ENCODE results near the gene ZBTB7A. TPM values are rescaled to one million over a fixed set of nuclear protein-coding genes. Genes with fewer than 3 reads are reported as not detected.

ZBTB7A gene
- total RNA-seq, 1 donor from 2014 or later = 30.6 TPM

DNA sequence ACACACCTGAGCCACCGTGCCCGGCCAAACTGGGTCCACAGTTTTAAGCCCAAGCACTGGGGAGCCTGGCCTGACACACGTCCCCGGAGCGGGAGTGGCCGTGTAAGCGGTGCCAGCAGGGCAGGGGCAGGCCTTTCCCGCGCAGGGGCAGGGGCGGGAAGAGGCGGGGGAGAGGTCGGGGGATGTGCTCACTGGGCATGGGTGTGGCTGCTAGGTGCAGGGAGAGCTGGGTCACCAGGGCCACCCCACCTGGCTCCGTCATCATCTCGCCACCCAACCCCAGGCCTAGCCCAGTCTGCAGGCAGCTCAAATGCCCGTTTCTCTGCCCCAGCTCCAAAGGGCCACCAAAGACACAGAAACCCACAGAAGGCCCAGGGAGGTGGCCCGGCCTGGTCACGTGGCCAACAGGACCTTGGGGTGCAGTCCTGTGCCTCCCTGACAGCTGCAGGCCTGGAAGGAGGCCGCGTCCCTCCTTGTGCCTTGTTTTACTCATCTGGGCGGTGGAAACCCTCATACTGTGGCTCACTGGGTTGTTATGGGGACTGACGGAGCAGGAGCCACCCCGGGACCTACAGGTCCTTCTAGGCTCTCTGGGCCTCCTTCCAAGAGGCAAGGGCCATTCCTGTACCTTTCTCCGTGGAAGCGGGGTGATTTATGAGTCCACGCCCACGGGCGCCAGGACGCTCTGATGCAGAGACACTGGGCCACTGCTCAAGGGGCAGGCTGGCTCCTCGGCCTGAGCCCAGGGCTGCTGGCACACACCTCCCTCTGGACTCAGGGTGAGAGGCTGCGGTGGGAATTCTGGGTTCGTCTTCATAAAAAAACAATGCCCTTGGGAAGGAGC, 29.6 kb upstream of the ZBTB7A start:
- H3K27me3 ChIP-seq (ENCODE audit: low read depth) = no peaks in the 10 kb centered on the region
- H3K4me1 ChIP-seq = peaks cover 29% of the 10 kb centered on the region
- no peaks in the 10 kb centered on the region for H3K9me3 ChIP-seq (replicated peaks)
- no peak overlapping the region for H3K4me3 ChIP-seq
- no peak for DNase-seq
- TF ChIP-seq, protein P1, sequence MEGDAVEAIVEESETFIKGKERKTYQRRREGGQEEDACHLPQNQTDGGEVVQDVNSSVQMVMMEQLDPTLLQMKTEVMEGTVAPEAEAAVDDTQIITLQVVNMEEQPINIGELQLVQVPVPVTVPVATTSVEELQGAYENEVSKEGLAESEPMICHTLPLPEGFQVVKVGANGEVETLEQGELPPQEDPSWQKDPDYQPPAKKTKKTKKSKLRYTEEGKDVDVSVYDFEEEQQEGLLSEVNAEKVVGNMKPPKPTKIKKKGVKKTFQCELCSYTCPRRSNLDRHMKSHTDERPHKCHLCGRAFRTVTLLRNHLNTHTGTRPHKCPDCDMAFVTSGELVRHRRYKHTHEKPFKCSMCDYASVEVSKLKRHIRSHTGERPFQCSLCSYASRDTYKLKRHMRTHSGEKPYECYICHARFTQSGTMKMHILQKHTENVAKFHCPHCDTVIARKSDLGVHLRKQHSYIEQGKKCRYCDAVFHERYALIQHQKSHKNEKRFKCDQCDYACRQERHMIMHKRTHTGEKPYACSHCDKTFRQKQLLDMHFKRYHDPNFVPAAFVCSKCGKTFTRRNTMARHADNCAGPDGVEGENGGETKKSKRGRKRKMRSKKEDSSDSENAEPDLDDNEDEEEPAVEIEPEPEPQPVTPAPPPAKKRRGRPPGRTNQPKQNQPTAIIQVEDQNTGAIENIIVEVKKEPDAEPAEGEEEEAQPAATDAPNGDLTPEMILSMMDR (IDR thresholded peaks at IDR 0.05; ENCODE audit: borderline replicate concordance) = no peak
- peak overlapping the region; percentile 85 for H3K27ac ChIP-seq (replicated peaks)
- intact Hi-C loops (cut with micrococcal nuclease) = no loop called here
- peaks cover 76% of the 10 kb centered on the region for H3K36me3 ChIP-seq

GRCh38 chr19:4095488-4095844, 28.8 kb upstream of the ZBTB7A start:
- DNase-seq = no peak
- Histone ChIP-seq H3K4me3 (no peak overlapping the region), H3K36me3 (peaks cover 75% of the 10 kb centered on the region), H3K4me1 (peaks cover 29% of the 10 kb centered on the region), H3K9me3 (replicated peaks) (no peaks in the 10 kb centered on the region), H3K27ac (replicated peaks) (no peak overlapping the region), H3K27me3 (ENCODE audit: low read depth) (no peaks in the 10 kb centered on the region)
- intact Hi-C loops (cut with micrococcal nuclease) = no loop called here
- TF ChIP-seq, protein P1 (IDR thresholded peaks at IDR 0.05; ENCODE audit: borderline replicate concordance) = no peak

GRCh38 chr19:4094761-4095487, 28.2 kb upstream of the ZBTB7A start:
- Histone ChIP-seq H3K27ac (replicated peaks) (no peak overlapping the region), H3K36me3 (peaks cover 75% of the 10 kb centered on the region), H3K4me3 (no peak overlapping the region), H3K27me3 (ENCODE audit: low read depth) (no peaks in the 10 kb centered on the region), H3K4me1 (peaks cover 29% of the 10 kb centered on the region), H3K9me3 (replicated peaks) (no peaks in the 10 kb centered on the region)
- TF ChIP-seq, protein P1 (IDR thresholded peaks at IDR 0.05; ENCODE audit: borderline replicate concordance) = no peak
- DNase-seq = no peak
- intact Hi-C loops (cut with micrococcal nuclease) = no loop called here

GRCh38 chr19:4094291-4094690, 27.6 kb upstream of the ZBTB7A start:
- peaks cover 28% of the 10 kb centered on the region for H3K4me1 ChIP-seq
- no peak overlapping the region for H3K27ac ChIP-seq (replicated peaks)
- TF ChIP-seq, protein P1 (IDR thresholded peaks at IDR 0.05; ENCODE audit: borderline replicate concordance) = no peak
- H3K27me3 ChIP-seq (ENCODE audit: low read depth) = no peaks in the 10 kb centered on the region
- no peak overlapping the region for H3K4me3 ChIP-seq
- H3K9me3 ChIP-seq (replicated peaks) = no peaks in the 10 kb centered on the region
- H3K36me3 ChIP-seq = peaks cover 75% of the 10 kb centered on the region
- intact Hi-C loops (cut with micrococcal nuclease) = no loop called here
- DNase-seq = no peak

- Histone ChIP-seq H3K4me1 (peaks cover 22% of the 10 kb centered on the region), H3K27me3 (ENCODE audit: low read depth) (no peaks in the 10 kb centered on the region), H3K4me3 (no peak overlapping the region), H3K27ac (replicated peaks) (no peak overlapping the region), H3K36me3 (peaks cover 72% of the 10 kb centered on the region), H3K9me3 (replicated peaks) (no peaks in the 10 kb centered on the region)
- DNase-seq = no peak
- intact Hi-C loops (cut with micrococcal nuclease) = no loop called here
- TF ChIP-seq, protein P1 (IDR thresholded peaks at IDR 0.05; ENCODE audit: borderline replicate concordance) = no peak
These were observed 27.0 kb upstream of the ZBTB7A start for GRCh38 chr19:4093643-4094175.

Data from left ventricle myocardium inferior (tissue), 1 donor.